Measurements from ENCODE around the gene IGFL1.
"Not testable (repeated sequence)": the region's sequence is repeated elsewhere in the genome, so short reads cannot be mapped to it uniquely, and the experiment has no call there.

The IGFL1 gene

DNA sequence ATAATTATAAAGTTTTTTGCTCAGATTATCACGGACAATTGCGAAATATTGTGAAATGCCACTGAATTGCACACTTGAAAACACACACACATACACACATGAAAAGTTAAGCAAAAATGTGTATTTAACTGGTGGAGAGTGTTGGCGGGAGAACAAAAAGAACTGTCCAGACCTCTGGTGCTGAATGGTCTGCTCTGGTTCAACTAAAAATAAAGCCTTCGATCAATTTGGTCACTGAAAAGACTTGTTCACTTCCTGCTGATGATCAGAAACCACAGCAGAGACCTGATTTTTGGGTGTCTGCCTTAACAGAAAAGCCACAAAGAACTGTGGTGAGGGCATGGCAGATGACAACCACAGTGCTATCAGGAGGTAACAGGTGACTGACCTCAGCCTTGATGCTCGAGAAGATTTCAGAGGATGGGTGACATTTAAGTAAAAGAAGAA, 4.0 kb upstream of the IGFL1 start:
- DNase-seq = peak; percentile 11

DNA sequence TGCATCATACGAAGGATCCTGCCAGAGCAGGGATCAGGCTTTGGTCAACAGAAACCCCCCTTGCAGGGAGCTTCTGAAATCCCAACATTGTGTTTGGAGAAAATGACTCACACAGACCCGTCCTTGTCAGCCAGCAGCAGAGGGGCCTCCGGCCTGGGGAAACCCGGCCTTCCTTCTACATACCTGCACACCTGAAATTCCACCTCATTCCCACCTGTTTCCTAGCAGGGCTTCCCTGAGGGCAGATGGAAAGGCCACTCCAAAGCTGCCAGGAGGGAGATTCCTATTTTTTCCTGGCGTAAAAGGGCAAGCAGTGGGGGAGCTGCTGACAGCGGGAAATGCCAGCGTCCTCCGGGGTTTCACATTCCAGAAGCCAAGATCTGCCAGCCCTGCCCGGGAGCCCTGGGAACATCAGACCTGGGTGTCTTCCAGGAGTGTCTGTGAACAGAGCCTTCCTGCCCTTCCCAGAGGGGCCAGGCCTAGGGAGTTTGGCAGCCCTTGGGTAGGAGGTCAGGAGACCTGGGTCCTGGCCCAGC, 3.0 kb upstream of the IGFL1 start:
- peak; percentile 8 for DNase-seq

DNA sequence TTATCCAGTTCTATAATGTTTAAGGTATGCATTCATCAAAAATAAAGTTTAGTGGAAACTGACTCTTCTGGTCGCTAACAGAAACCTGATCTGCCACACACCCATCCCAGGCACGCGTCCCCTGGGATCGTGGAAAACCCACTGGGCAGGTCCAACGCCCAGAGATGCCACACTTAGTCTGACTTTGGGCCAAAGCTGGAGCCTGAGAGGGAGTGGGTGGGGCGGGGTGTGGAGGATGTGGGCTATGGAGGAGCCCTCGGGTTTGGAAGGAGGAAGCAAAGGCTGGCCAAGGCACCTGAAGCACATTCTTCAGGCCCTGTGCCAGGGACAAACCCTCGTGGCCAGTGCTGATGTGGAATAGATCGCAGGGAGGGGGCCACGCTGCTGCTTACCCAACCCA, 2.5 kb downstream of the IGFL1 start:
- no peak for DNase-seq

DNA sequence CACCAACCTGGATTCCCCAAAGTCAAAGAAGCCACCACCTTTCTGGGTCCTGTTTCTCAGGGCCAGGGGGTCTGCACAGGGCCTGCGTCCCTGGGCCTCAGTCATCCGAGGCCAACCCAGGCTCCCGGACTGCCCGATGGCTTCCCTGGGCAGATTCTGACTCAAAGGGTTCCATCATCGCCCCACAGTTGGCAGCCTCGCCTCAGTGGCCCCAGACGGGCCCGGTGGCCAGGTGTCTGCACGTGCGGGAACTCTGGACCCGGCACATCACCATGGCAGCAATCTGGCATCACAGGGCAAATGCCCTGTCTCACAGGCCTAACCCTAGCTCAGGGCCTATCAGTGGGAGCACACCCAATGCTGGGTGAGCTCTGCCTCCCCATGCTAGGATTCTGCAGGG, 2.9 kb downstream of the IGFL1 start:
- DNase-seq = no peak

DNA sequence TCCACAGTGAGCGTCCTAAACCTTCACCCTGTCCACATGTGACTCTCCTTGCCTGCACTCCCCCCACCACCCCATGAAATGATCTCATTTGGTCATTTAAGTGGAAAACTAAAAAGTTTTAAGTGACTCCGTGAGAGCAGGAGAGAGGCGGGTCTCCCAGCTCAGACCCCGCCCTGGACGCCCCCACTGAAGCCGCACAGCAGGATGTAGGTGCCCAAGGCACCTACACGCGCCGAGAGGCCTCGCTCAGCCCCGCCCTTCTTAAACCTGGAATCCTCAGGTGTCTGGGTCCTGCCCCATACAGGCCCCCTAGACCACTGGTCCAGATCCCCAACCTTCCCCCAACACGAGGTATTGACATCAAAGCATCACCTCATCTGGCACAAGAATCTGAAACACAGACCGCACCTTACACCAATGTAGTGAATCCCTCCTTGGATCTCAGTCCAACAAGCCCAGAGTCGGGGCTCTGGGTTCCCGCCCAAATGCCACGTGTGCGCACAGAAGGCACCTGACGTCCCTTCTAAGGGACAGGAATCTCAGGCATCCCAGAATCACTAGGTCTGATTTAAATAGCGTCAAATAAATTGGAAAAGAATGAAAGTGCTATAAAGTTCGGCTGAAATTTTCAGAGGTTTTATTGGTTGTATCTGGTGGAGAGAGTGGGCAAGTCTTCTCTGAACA, 3.5 kb downstream of the IGFL1 start:
- no peak for DNase-seq

DNA sequence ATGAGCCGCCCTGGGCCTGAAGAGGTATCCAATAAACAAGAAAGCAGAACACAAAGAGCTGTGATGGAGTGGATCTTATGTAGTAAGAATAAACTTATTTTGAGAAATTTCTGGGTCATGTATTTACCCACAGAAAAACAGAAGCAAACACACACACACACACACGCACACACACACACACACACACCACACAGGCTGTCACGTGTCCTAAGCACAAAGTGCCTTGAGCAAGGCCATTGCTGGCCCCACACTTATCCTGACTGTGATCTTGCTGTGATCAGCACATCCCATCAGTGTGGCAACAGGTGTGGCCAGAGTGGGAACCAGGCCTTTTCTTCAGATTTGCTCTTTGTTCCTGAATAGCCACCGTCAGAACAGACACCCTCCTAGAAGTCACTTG, 4.3 kb downstream of the IGFL1 start:
- not testable (repeated sequence) for DNase-seq

DNA sequence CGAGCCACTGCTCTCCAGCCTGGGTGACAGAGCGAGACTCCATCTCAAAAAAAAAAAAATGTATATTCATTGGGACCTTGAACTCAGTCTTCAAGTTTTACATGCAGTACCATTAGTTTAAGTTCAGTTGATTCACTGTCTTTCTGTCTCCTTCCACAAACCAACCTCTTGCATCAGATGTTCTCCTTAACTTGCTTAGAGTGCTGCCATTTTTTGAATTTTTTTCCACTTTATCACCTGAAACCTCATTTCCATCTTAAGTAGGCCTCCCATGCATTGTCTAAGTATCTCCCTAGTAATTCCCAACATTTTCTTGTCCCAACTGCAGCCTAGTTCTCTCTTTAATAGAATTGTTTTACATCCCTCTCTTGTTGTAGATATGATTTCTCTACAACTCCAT, 8.6 kb downstream of the IGFL1 start:
- DNase-seq = not testable (repeated sequence)

DNA sequence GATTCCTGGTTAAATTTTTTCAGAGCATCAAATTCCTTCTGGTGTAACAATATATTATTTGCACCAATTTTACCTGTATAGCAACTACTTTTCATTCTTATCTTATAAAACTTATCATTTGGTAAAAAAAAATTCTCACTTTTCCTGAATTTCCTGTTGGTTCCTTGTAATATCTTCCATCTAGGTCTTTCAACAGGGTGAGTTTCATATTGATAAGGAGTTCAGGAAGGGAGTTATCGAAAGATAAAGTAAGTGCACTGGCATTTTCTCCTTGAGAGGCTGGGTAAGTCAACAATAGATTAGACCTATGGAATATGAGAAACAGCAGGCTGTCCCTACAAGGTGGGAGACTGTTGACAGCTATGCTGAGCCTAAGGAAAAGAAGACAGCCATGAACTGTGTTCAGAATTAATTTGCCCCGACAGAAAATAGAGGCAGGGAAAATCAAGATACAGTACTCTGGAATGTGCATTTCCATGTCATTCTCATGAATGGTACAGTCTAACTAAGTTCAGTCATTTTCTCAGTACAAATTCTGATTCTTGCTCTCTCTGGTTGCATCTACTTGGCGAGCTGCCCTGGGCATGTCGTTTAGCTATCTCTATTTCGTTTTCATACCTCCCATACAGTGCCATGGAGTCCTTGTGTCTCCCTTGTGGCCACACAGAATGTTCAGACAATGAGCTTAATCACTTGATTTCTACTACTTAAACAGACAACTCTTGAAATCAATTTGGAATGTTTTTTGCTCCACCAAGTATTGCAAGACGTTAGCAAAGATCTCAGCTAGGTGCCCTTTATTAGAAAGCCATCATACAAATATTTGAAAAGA, 9.9 kb downstream of the IGFL1 start:
- no peak for DNase-seq

DNA sequence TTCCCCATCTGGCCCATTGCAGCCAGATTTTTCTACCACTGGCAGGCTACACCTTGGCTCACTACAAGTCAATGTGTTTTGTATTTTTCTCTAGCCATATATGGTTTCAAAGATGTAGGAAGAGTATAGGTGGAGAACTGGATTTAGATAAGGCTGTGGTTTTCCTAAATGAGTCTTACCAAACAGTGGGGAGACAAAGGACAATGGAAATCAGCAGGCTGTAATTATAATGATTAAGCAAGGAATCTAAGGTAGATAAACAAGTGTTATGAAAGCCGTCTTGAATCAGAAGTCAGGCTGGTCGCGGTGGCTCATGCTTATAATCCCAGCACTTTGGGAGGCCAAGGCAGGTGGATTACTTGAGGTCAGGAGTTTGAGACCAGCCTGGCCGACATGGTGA, 11.2 kb downstream of the IGFL1 start:
- no peak for DNase-seq

DNA sequence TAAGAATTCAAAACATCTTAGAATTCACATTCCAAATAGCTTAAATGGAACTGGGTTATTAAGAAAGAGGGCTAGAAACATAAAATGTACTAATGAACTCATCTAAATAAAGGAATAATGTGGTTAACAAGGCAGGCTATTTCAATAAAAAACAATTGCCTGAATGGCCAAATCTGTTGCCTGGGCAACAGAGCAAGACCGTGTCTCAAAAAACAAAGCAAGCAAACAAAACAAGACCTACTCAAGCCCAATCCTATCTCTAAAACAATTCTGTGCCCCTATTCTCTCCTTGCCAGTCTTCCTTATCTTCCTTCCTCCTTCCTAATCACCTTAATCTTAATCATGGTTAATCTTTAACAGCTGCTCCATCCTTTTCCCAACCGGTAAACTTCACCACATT, 12.1 kb downstream of the IGFL1 start:
- no peak for DNase-seq

DNA sequence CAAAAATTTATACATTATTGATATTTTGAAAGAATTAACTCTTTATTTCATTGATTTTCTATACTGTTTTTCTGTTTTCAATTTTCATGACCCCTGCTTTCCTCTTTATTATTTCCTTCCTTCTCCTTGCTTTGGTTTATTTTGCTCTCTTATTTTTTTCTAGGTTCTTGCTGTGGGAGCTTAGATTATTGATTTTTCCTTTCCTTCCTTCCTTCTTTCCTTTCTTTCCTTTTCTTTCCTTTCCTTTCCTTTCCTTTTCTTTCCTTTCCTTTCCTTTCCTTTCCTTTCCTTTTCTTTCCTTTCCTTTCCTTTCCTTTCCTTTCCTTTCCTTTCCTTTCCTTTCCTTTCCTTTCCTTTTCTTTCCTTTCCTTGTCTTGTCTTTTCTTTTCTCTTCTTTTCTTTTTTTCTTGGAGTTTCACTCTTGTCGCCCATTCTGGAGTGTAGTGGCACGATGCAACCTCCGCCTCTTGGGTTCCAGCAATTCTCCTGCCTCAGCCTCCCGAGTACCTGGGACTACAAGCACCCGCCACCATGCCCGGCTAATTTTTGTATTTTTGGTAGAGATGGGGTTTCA, 13.6 kb downstream of the IGFL1 start:
- DNase-seq = not testable (repeated sequence)

DNA sequence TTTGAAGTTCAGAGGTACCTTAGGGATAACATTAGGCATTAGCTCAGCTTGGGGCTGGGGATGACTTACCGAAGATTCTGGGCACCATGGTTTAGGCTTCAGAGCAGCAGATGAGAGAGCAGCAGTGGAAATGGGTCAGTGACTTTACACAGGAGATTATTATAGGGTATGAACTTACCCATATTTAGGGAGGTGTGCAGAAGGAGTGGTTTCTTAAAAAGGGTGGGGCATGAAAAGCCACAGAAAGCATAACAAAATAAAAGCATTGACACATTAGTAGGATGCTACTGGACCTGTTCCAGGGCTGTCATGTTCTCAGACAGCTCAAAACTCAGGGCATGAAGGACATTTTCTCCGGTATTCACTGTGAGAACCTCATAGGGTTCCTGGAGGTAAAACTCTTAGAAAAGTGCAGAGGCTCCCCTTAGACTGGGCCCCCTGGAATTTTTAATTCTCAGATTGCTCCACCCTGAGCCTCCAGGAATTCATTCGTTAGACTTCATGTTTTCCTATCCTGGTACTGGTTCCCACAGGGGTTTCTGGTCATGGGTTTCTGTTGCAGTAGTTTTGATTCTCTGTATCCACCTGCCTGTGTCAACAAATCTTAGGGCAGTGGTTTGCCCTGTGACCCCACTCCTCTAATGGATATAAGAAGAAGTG, 20.7 kb downstream of the IGFL1 start:
- DNase-seq = no peak

DNA sequence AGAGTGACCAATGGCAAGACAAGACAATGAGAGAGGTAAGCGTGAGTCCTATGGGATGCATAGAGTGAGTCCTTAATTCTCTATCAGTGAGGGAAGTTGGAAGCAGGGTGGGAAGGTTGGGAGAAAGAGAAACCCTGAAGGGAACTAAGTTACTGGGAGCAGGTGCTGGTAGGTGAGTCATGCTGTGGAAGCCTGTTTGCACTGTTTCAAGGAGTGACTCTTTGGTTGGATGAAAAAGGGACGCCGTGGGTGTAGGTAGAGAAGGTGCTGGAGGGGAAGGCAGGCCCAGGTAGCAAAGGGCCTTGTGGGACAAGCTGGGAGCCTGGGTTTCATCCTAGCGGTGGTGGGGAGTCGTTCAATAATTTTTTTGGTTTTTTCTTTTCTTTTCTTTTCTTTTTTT, 21.9 kb downstream of the IGFL1 start:
- DNase-seq = no peak

DNA sequence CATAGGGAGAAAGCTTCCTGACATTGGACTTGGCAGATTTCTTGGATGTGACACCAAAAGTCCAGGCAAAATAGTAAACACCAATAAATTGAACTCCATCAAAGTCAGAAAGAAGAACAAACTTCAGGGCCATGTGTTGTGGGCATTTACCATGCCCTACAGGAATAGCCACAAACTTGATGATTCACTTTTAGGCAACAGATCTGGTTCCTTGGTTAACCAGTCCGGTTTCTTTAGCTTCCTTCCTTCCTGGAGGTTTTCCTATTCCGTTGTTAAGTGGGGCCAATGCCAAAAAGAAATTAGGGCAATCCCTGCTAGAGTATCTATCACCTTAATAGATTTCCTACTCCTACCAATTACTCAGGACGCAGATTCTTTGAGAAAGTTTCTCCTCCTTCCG, 25.2 kb downstream of the IGFL1 start:
- no peak for DNase-seq

DNA sequence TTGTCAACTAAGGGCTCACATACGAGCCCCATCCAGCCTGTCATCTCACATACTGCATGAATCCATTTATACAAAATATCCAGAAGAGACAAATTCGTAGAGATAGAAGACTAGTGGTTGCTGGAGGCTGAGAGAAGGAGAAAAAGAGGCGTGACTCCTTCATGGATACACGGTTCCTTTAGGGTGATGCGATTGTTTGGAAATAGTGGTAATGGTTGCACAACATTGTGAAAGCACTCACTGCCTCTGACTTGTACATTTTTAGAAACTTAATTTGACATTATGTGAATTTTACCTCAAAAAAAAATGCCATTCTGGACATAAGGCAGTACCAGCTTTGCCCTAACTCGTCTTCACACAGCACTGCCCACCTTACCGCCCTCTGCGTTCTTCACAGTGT, 27.3 kb downstream of the IGFL1 start:
- no peak for DNase-seq

DNA sequence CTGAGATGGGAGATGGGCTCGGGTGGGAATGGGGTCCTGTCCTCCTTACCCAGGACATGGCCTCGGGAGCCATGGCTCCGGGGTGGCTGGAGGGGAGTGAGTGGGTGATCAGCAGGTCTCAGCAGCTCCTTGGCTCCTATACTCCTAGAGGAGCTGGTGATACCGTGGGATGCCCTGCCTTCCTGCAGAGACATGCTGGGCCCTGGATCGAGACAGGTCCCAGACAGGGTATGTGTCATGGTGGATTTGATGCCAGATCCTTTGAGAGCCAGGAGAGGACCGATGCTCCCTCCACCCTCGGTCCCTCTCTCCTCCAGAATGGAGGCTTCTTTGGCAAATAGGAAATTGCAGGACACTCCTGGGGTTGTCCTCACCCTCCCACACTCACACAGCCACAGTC, 32.0 kb downstream of the IGFL1 start:
- not testable (repeated sequence) for DNase-seq

DNA sequence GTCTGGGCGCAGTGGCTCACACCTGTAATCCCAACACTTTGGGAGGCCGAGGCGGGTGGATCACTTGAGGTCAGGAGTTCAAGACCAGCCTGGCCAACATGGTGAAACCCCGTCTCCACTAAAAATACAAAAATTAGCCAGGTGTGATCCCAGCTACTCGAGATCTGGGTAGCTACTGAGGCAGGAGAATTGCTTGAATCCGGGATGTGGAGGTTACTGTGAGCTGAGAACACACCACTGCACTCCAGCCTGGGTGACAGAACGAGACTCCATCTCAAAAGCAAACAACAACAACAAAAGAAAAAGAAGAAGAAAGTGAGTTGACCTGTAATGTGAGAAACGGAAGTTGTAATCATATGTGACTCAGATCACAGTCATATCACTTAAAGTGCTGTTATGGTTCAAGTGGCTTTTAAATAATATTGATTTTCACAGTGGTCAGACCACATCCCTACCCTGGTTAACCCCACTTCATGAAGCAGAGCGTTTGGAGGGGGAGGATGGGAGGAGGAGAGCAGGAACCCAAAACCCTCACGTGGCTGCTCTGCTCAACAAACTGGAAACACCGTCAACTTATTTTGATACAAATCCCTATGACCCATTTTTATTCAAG, 33.2 kb downstream of the IGFL1 start:
- DNase-seq = peak; percentile 50

DNA sequence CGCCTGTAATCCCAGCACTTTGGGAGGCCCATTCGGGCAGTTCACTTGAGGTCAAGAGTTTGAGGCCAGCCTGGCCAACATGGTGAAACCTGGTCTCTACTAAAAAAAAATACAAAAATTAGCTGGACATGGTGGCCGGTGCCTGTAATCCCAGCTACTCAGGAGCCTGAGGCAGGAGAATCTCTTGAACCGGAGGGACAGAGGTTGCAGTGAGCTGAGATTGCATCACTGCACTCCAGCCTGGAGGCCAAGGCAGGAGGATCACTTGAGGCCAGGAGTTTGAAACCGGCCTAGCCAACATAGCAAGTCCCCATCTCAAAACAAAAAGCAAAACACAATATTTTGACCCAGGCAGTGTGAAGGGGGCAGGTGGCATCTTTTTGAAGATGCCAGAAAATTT, 35.3 kb downstream of the IGFL1 start:
- DNase-seq = not testable (repeated sequence)

DNA sequence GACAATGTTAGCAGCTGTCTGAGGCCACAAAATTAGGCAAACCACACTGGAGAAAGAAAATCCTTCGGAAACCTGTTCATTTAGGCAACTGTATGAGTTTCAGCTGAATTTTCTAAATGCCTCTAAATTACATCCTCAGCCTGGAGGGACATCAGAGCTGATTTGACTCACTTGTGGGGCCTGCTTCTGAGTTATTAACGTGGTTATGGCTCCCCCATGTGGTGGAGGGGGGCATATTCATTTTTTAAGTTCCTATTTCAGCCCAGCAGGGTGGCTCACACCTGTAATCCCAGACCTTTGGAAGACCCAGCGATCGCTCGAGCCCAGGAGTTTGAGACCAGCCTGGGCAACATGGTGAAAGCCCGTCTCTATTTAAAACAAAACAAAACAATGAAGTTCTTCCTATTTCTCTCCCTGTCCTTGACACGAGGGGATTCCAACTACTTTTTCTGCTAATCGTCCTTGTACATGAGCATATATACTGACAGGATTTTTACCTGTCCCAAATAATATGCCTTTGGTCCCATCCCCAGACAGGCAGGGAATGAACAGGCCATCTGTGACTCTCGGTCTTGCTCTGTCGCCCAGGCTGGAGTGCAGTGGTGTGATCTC, 35.8 kb downstream of the IGFL1 start:
- DNase-seq = peak; percentile 77

DNA sequence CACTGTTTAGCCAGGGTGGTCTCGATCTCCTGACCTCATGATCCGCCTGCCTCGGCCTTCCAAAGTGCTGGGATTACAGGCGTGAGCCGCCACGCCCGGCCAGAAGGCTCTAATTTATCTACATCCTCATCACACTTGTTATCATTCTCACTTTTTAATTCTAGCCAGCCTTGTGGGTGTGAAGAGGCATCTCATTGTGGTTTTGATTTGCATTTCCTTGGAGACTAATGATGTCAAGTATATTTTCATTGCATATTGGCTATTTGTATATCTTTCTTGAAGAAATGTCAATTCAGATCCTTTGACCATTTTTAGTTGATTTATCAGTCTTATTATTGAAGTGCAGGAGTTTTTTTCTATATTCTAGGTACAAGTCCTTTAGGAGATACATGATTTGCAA, 39.6 kb downstream of the IGFL1 start:
- DNase-seq = no peak

DNA sequence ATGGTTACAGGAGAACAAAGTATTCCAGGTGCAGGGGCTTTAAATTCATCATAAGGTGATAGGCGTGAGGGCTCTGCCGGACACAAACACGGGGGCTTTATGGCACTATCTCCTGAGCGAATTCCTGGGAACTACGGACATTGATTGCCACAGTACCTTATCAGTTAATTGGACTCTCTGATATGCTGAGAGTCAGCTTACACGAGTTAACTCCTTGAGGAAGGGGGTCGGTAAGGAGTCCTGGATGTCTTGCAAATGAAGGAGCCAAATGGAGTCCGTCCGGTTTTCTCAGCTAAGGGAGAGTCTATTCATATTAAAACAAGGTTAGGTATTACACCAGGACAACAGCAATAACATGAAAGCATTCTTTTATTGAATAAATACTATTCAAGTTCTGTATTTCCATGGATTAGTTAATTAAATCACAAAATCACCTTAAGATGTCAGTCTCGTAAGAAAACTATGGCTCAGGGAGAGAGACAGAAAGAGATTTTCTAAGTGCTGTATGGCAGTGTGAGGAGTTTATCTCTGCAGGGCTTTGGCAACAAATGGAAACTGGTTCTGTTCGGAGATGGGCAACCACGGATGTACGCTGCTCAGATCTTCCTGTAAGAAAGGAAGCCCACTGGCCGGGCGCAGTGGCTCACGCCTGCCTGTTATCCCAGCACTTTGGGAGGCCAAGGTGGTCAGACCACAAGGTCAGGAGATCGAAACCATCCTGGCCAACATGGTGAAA, 41.1 kb downstream of the IGFL1 start:
- DNase-seq = no peak

All from fibroblast of skin of back (primary cell).